GM20000 (cell line): ENCODE measurements around the gene RNF227.

Experiments used
- DNase-seq: peaks from one replicate; pipeline ENCODE4 v3.0.0; 2012; ENCODE audit warnings: low spot score
- CTCF ChIP-seq: IDR thresholded peaks from 2 replicates; pipeline ENCODE4 v1.5.1; 2012; ENCODE audit warnings: mild to moderate bottlenecking, control low read depth; ENCODE audit errors: extremely low read depth, missing control alignments

Gene RNF227

GRCh38 chr17:7927596-7927995, 11.5 kb upstream of the RNF227 start:
- TF ChIP-seq CTCF = no peak
- DNase-seq = no peak

- TF ChIP-seq CTCF = no peak
- peak; percentile 82 for DNase-seq
Observed at GRCh38 chr17:7922845-7923628, 6.9 kb upstream of the RNF227 start.

- no peak for DNase-seq
- TF ChIP-seq CTCF = no peak
Observed at GRCh38 chr17:7922269-7922844, 6.3 kb upstream of the RNF227 start.

- TF ChIP-seq CTCF = no peak
Observed at GRCh38 chr17:7916808-7917207, 719 bp upstream of the RNF227 start.

GRCh38 chr17:7916385-7916682, 245 bp upstream of the RNF227 start:
- no peak for DNase-seq
- no peak for TF ChIP-seq CTCF

More at GRCh38 chr17:7916808-7917207, 719 bp upstream of the RNF227 start:
- no peak for DNase-seq

GRCh38 chr17:7915179-7915610, 894 bp downstream of the RNF227 start:
- peak; percentile 58 for DNase-seq
- no peak for TF ChIP-seq CTCF

- peak; percentile 42 for TF ChIP-seq CTCF
- DNase-seq = peak; percentile 87
Observed at GRCh38 chr17:7912927-7913524, 3.1 kb downstream of the RNF227 start.
